GM21737 (cell line): Measurements from ENCODE around the gene RGR.

ENCODE experiments used
- ATAC-seq: cut with Tn5 transposase; IDR thresholded peaks from one replicate; pipeline ENCODE4 v1.9.1; 2021; ENCODE audit warnings: mild to moderate bottlenecking, moderate library complexity; ENCODE audit not compliant: unreplicated experiment

RGR gene, protein sequence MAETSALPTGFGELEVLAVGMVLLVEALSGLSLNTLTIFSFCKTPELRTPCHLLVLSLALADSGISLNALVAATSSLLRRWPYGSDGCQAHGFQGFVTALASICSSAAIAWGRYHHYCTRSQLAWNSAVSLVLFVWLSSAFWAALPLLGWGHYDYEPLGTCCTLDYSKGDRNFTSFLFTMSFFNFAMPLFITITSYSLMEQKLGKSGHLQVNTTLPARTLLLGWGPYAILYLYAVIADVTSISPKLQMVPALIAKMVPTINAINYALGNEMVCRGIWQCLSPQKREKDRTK

GRCh38 chr10:84244651-84245270 is at the start of gene RGR:
Gene RGR, plus strand, starts transcription at chr10:84245053. Its CDS starts 38 bp downstream, at chr10:84245091.
- no peak for ATAC-seq

DNA sequence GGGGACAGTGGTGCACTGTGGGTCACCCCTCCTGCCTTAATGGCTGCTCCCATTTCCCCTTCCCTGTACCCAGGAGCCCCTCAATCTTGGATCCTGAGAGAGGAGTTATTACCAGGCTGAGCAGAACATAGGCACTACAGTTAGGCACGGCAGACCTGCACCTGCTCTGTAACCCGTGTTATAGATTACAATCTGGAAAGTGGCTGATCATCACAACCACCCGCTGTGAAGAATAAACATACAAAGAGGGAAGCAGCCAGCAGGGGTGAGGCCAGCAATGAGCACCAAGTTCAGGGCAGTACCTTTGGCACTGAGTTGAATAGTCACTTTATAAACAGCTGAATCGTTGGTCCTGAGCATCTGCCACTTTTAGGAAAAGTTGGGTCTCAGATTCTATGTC is 48.8 kb upstream of the RGR start:
- no peak for ATAC-seq

DNA sequence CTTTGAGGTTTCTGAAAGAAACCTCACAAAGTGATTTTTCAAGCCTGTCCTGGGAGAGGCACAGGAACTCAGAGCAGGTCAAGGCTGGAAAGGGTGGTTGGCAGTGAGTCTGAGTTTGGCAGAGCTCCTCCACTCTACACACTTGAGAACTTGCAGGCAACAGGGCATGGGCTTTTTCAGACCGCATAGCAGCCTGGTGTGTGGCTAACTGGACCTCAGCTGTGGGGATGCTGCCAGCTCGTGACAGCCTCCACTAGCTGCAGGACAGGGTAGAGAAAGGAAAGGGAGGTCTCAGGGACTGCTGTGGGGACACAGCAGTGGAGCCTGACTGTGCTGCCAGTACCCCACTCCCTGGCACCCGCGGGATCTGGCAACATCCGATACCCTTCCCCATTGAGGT is 47.9 kb upstream of the RGR start:
- ATAC-seq: no peak

- ATAC-seq: no peak
Measured at GRCh38 chr10:84197643-84198042, 47.2 kb upstream of the RGR start.

- ATAC-seq: no peak
Measured at GRCh38 chr10:84198206-84198915, 46.5 kb upstream of the RGR start.

DNA sequence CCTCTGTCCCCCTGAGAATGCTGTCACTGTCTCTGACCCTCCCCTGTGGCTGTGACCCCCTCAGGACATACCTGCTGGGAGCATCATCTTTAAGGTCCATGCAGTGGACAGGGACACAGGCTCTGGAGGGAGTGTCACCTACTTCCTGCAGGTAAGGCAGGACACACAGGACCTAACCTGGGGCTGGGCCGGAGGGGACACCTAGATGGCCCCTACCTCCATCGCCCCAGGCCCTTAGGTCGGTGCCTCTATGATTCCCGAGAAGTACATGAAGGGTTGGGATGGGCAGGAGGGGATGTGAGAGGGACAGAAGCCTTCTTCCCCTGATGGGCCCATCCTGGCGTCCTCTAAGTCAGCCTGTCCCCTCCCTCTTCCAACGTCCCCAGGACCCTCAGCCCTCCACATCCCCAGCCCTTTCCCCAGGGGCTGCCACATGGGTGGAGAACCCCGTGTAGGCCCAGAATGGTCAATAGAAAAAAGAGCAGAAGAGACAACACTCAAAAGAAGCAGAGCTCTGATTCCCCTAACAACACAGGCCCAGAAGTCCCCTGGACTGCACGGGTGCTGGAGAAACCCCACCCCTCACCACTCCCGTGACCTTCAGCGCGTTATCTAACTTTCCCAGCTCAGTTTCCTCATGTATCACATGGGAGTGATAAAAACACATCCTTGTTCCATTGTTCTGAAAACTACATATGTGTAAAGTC is 44.2 kb upstream of the RGR start:
- ATAC-seq: no peak

GRCh38 chr10:84201244-84201606 is 43.6 kb upstream of the RGR start:
- ATAC-seq: no peak

DNA sequence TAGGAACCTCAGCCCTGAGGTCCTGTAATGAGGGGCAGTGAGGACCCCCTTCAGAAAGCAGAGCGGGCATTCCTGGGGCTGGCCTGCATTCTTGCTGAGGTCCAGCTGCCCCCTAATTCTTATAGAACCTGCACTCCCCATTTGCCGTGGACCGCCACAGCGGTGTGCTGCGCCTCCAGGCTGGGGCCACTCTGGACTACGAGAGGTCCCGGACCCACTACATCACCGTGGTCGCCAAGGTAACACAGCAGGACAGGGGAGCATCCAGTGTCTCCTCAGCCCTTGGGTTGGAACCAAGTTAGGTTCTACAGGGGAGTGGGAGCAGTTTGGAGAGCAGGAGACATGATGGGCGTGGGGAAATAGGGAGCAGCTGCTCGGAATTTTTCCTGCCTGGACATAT is 43.2 kb upstream of the RGR start:
- ATAC-seq: no peak

GRCh38 chr10:84202349-84202748 is 42.5 kb upstream of the RGR start:
- ATAC-seq: no peak

GRCh38 chr10:84204122-84204521 is 40.7 kb upstream of the RGR start:
- no peak for ATAC-seq

DNA sequence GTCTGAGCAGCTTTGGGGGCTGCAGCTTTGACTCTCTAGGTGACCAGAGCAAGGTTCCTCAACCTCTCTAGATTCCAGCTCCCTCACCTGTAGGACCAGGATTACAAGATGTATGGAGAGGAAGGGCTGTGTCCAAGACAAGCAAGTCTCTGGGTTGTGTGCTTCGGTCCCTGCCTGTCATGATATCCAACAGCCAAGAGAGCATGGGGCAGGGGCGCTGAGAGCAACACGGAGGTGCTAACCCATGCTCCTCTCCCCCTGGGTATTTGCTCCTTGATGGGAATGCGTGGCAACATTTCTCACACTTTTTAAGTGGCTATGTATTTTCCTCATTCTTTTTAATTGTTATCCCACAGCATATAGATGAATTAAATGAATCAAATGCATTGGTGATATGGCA is 40.2 kb upstream of the RGR start:
- no peak for ATAC-seq

DNA sequence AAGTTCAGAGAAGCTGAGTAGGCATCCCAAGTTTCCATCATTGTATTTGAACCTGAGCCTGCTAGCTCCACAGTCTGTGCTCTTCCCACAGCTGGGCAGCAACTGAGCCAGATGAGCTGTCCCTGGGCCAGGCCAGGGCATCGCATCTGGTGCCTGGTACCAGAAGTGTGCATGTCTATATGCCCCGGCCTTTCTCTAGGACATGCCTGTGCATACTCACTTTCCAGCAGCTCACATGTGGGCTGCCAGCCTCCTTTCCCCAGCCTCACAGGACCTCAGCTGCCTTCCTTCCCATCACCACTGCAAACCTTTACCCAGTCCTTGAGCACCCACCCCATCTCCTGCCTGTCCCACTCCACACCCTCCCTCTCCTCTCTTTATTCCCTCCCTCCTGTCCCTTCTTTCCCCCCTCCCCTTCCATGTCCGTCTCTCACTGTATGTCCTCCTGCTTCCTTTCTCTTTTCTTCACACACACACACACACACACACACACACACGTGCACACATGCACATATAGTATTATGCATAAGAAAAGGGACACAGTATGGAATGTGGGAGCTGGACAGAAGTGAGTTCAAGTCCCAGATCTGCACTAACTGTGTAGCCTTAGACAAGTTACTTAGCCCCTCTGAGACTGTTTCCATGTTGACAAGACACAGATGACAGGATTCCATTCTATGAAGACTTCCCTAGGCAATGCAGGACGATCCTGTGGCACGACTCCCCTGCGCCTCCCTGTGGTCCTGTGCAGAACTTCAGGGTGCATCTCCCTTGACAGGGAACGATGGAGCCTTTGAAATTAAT is 39.6 kb upstream of the RGR start:
- ATAC-seq: peak; percentile 70

GRCh38 chr10:84205853-84206525 is 38.9 kb upstream of the RGR start:
- ATAC-seq: no peak

- ATAC-seq: no peak
Measured at GRCh38 chr10:84208023-84208422, 36.8 kb upstream of the RGR start.

GRCh38 chr10:84211566-84211965 is 33.3 kb upstream of the RGR start:
- ATAC-seq: no peak

DNA sequence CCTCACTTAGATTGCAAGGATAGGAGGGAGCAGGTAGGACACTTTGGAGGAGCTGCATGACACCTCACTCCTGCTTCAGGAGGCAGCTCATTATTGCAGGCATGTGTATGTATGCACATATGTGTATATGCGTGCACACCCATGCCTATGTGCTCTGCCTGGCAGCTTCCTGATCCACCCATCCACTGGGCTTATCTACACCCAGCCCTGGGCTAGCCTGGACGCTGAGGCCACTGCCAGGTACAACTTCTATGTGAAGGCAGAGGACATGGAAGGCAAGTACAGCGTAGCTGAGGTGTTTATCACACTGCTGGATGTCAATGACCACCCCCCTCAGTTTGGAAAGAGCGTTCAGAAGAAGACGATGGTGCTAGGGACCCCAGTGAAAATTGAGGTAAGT is 32.8 kb upstream of the RGR start:
- no peak for ATAC-seq

DNA sequence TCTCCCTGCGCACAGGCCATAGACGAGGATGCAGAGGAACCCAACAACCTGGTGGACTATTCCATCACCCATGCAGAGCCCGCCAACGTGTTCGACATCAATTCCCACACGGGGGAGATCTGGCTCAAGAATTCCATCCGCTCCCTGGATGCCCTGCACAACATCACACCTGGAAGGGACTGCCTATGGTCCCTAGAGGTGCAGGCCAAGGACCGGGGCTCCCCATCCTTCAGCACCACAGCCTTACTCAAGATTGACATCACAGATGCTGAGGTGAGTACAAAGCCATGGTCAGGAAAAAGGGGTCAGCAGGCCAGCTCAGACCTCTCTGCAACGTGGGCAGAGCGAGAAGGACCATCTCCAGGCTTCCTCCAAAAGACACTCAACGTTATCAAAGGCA is 31.8 kb upstream of the RGR start:
- ATAC-seq: no peak

GRCh38 chr10:84214046-84214572 is 30.7 kb upstream of the RGR start:
- no peak for ATAC-seq

DNA sequence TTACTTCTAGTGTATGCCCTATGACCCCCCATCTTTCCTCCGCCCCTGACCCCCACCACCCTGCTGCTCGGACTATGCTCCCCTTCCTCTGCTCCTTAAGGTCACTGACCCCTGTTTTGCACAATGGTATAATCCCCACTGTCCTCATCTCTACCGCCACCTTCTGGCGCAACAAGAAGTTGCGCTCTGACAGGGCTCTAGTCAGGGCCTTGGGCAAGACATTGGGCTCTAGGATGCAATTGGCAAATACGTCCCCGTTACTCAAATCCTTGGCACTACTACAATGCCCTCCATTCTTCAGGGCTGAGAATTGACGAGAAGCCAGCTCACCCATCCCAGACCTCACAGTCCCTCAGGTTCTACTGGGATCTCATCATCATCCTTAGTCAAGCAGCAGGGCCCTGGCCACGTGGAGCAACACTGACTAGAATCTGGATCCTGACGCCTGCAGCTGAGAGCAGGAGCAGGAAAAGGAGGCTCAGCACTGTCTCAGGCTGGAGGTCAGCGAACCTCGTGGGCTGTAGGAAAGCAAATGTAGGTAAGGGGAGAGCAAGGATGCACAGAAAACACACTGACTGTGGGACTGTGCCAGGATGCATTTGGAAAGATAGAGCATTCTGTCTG is 30.1 kb upstream of the RGR start:
- ATAC-seq: no peak

DNA sequence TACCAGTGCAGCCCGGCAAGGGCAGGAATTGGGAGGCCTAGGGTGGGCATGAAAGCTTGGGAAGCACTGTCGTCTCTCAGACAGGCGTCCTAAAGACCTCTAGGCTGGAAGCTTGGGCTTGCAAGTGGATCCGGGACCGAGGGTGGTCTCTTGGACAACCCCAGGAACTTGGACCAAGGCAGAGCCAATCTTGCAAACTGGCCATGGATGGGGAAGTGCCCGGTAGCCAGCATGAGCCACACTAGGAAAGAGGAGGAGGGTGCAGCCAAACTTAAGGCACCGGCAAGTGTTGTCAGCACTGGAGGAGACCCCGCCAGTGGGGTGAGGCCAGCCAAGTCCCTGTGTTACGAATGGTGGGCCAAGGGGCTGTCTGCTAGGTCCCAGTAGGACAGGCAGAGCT is 28.0 kb upstream of the RGR start:
- ATAC-seq: no peak
